Left kidney (tissue), 2 donors: ENCODE data around the gene FBRSL1. TPM values are rescaled to one million over a fixed set of nuclear protein-coding genes. Genes with fewer than 3 reads are reported as not detected.
A peak's percentile ranks its signal among the peaks of the same experiment; 100 is the strongest.

Experiments used
- DNase-seq: peaks from one replicate; pipeline ENCODE4 v3.0.0-alpha.2; 2013
- polyA plus RNA-seq: library from polyadenylated mRNA; unstranded; fragments of 120-200 nt; gene quantifications from one replicate; pipeline ENCODE4 v1.2.1, GENCODE V29; 2013; ENCODE audit not compliant: insufficient read length

The FBRSL1 gene
- polyA plus RNA-seq, 1 donor, result 57.7 TPM

GRCh38 chr12:132511516-132512196 is 21.7 kb downstream of the FBRSL1 start:
- DNase-seq, result no peak

GRCh38 chr12:132512197-132513069 is 22.5 kb downstream of the FBRSL1 start:
- no peak for DNase-seq

GRCh38 chr12:132513070-132513398 is 23.1 kb downstream of the FBRSL1 start:
- DNase-seq, result no peak

GRCh38 chr12:132513458-132514135 is 23.6 kb downstream of the FBRSL1 start:
- DNase-seq, result no peak

GRCh38 chr12:132514216-132514820 is 24.4 kb downstream of the FBRSL1 start:
- no peak for DNase-seq

- no peak for DNase-seq
Measured at GRCh38 chr12:132514838-132515237, 24.9 kb downstream of the FBRSL1 start.

- no peak for DNase-seq
Measured at GRCh38 chr12:132516095-132517012, 26.4 kb downstream of the FBRSL1 start.

GRCh38 chr12:132517013-132517739 is 27.2 kb downstream of the FBRSL1 start:
- no peak for DNase-seq

- no peak for DNase-seq
Measured at GRCh38 chr12:132517740-132518100, 27.8 kb downstream of the FBRSL1 start.

- DNase-seq, result no peak
Measured at GRCh38 chr12:132518354-132518992, 28.5 kb downstream of the FBRSL1 start.

- no peak for DNase-seq
Measured at GRCh38 chr12:132520421-132521199, 30.7 kb downstream of the FBRSL1 start.

GRCh38 chr12:132521200-132521580 is 31.2 kb downstream of the FBRSL1 start:
- no peak for DNase-seq

- DNase-seq, result no peak
Measured at GRCh38 chr12:132521712-132522292, 31.9 kb downstream of the FBRSL1 start.

GRCh38 chr12:132522592-132523380 is 32.8 kb downstream of the FBRSL1 start:
- no peak for DNase-seq

- DNase-seq, result peak; percentile 68
Measured at GRCh38 chr12:132523576-132524331, 33.8 kb downstream of the FBRSL1 start.

- DNase-seq, result no peak
Measured at GRCh38 chr12:132524405-132524804, 34.5 kb downstream of the FBRSL1 start.
